ENCODE data around the gene MPPED1. TPM values are rescaled to one million over a fixed set of nuclear protein-coding genes. Genes with fewer than 3 reads are reported as not detected.

The MPPED1 gene
- total and polyA plus RNA-seq, 4 donors: 0.89 to 6.5 (median 4.1) TPM

DNA sequence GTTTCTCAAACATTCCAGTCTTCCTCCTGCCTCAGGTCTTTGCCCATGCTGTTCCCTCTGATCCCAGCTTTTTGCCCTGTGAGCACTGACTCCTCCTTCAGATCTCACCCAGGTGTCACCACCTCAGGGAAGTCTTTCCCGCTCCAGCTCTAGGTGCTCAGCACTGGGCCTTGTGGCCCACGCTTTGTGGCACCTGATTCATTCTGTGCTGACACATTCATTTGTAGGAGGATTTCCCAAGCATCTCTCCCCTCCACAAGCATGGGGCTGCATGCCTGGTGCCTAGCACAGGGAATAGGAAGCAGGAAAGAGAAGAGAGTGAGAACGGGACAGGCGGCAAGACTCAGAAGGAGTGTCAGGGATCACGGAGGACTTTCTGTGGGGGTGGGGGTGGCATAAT, 17.6 kb downstream of the MPPED1 start (continued):
- TF ChIP-seq RXRA (IDR thresholded peaks at IDR 0.05): no peak
- no peak for TF ChIP-seq HNF4A (conservative IDR thresholded peaks at IDR 0.05)
- no peak for TF ChIP-seq JUND (IDR thresholded peaks at IDR 0.05)
- TF ChIP-seq, protein P1, sequence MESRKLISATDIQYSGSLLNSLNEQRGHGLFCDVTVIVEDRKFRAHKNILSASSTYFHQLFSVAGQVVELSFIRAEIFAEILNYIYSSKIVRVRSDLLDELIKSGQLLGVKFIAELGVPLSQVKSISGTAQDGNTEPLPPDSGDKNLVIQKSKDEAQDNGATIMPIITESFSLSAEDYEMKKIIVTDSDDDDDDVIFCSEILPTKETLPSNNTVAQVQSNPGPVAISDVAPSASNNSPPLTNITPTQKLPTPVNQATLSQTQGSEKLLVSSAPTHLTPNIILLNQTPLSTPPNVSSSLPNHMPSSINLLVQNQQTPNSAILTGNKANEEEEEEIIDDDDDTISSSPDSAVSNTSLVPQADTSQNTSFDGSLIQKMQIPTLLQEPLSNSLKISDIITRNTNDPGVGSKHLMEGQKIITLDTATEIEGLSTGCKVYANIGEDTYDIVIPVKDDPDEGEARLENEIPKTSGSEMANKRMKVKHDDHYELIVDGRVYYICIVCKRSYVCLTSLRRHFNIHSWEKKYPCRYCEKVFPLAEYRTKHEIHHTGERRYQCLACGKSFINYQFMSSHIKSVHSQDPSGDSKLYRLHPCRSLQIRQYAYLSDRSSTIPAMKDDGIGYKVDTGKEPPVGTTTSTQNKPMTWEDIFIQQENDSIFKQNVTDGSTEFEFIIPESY (IDR thresholded peaks at IDR 0.05): no peak
- no peak for TF ChIP-seq FOXA2 (IDR thresholded peaks at IDR 0.05)
- TF ChIP-seq RAD21 (IDR thresholded peaks at IDR 0.05): no peak

DNA sequence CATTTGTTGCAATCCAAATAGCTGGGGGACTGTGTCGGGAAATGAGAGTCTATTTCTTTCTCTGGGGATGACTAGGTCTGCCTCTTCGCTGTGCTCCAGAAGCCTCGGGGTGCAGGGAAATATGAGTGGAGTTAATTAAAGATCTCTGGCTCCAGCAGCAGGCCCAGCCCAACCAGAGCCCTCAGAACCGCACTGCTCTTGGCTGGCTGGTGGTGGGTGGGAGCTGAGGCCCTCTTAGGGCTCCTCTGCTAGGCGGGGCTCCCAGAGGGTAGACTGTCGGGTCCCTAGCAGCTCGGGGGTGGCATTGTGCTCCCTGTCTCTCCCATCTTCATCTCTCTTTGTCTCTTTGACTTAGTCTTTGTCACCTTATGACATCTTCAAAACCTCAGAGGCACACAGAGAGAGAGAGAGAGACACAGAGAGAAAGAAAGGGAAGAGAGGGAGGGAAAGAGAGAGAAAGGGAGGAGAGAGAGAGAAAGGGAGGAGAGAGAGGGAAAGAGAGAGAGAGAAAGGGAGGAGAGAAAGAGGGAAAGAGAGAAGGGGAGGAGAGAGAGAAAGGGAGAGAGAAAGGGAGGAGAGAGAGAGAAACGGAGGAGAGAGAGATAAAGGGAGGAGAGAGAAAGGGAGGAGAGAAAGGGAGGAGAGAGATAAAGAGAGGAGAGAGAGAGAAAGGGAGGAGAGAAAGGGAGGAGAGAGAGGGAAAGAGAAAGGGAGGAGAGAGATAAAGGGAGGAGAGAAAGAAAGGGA, 20.2 kb downstream of the MPPED1 start:
- no peaks in the 10 kb centered on the region for H3K36me3 ChIP-seq (ENCODE audit: control insufficient read depth in 4 of 4, insufficient read depth in 3 of 4, low read depth in 1 of 4, low read length in 3 of 4)
- no peak overlapping the region for H3K4me3 ChIP-seq (ENCODE audit: low read depth in 1 of 3, low read length in 3 of 3)
- H3K4me1 ChIP-seq (ENCODE audit: control insufficient read depth in 4 of 4, insufficient read depth in 4 of 4, low read length in 3 of 4): peaks cover 5 to 14% (median 11%) of the 10 kb centered on the region in 4 donors
- DNase-seq (ENCODE audit: low spot score): no peak
- WGBS: 73% methylated on average over 8 of the region's 8 CpGs
- no peaks in the 10 kb centered on the region for H3K9me3 ChIP-seq (ENCODE audit: control insufficient read depth in 4 of 4, low read length in 3 of 4)
- H3K27me3 ChIP-seq (ENCODE audit: control insufficient read depth in 4 of 4, insufficient read depth in 4 of 4, low read length in 3 of 4): no peaks in the 10 kb centered on the region
- TF ChIP-seq TAF1 (conservative IDR thresholded peaks at IDR 0.05) (no peak), YY1 (IDR thresholded peaks at IDR 0.05) (no peak), SP1 (IDR thresholded peaks at IDR 0.05) (no peak), FOXA1 (IDR thresholded peaks at IDR 0.05) (no peak), HNF4A (conservative IDR thresholded peaks at IDR 0.05) (no peak), FOXA2 (IDR thresholded peaks at IDR 0.05) (no peak), GABPA (IDR thresholded peaks at IDR 0.05 in 1 of 2, conservative IDR thresholded peaks at IDR 0.05 in 1 of 2) (no peak)
- no peak overlapping the region for H3K9ac ChIP-seq (ENCODE audit: low read depth in 1 of 2, low read length in 2 of 2)
- H3K27ac ChIP-seq (ENCODE audit: low read depth in 1 of 2, low read length in 2 of 2): no peak overlapping the region

DNA sequence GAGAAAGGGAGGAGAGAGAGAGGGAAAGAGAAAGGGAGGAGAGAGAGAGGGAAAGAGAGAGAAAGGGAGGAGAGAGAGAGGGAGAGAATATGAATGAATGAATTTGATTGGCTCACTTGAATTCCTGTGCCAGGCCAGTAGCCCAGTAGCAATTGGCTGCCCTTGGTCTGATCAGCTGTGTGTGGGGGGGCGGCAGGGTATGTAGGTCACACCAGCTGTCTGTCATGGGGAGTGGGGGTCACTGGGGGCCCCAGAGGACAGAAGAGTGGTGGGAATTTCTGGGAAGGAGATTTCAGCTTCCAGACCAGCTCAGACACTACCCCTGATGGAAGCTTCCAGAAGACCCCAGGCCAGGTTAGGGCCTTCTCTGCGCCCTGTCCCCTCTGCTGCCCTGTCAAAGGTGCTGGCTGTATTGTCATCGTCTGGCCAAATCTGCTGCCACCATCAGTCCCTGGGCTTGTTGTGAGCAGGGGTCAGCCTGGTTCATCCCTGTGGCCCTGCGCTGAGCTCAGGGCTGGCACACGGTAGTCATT, 21.1 kb downstream of the MPPED1 start:
- TF ChIP-seq HNF4G (IDR thresholded peaks at IDR 0.05) (no peak), TAF1 (conservative IDR thresholded peaks at IDR 0.05) (no peak), FOXA1 (IDR thresholded peaks at IDR 0.05) (no peak), HNF4A (conservative IDR thresholded peaks at IDR 0.05) (no peak), EGR1 (IDR thresholded peaks at IDR 0.05; ENCODE audit: low read depth in 2 of 2) (no peak), JUND (IDR thresholded peaks at IDR 0.05) (no peak), SP1 (IDR thresholded peaks at IDR 0.05) (no peak), RAD21 (IDR thresholded peaks at IDR 0.05) (no peak), NR2F2 (IDR thresholded peaks at IDR 0.05) (no peak)
- TF ChIP-seq, protein P2, sequence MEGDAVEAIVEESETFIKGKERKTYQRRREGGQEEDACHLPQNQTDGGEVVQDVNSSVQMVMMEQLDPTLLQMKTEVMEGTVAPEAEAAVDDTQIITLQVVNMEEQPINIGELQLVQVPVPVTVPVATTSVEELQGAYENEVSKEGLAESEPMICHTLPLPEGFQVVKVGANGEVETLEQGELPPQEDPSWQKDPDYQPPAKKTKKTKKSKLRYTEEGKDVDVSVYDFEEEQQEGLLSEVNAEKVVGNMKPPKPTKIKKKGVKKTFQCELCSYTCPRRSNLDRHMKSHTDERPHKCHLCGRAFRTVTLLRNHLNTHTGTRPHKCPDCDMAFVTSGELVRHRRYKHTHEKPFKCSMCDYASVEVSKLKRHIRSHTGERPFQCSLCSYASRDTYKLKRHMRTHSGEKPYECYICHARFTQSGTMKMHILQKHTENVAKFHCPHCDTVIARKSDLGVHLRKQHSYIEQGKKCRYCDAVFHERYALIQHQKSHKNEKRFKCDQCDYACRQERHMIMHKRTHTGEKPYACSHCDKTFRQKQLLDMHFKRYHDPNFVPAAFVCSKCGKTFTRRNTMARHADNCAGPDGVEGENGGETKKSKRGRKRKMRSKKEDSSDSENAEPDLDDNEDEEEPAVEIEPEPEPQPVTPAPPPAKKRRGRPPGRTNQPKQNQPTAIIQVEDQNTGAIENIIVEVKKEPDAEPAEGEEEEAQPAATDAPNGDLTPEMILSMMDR (IDR thresholded peaks at IDR 0.05; ENCODE audit: low read depth, low read length, missing input control): no peak
- TF ChIP-seq, protein P3, sequence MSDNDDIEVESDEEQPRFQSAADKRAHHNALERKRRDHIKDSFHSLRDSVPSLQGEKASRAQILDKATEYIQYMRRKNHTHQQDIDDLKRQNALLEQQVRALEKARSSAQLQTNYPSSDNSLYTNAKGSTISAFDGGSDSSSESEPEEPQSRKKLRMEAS (IDR thresholded peaks at IDR 0.05): no peak
- Histone ChIP-seq H3K4me1 (ENCODE audit: control insufficient read depth in 4 of 4, insufficient read depth in 4 of 4, low read length in 3 of 4) (peaks cover 5 to 15% (median 11%) of the 10 kb centered on the region in 4 donors), H3K27ac (ENCODE audit: low read depth in 1 of 2, low read length in 2 of 2) (no peak overlapping the region), H3K9me3 (ENCODE audit: control insufficient read depth in 4 of 4, low read length in 3 of 4) (no peaks in the 10 kb centered on the region), H3K9ac (ENCODE audit: low read depth in 1 of 2, low read length in 2 of 2) (no peak overlapping the region), H3K27me3 (ENCODE audit: control insufficient read depth in 4 of 4, insufficient read depth in 4 of 4, low read length in 3 of 4) (no peaks in the 10 kb centered on the region), H3K36me3 (ENCODE audit: control insufficient read depth in 4 of 4, insufficient read depth in 3 of 4, low read depth in 1 of 4, low read length in 3 of 4) (no peaks in the 10 kb centered on the region), H3K4me3 (ENCODE audit: low read depth in 1 of 3, low read length in 3 of 3) (no peak overlapping the region)
- DNase-seq (ENCODE audit: low spot score): no peak
- 87% methylated on average over 5 of the region's 5 CpGs for WGBS

Data from liver (tissue), 9 donors.